GM19324 (cell line): ENCODE measurements around the gene MCM10.
"Not testable (repeated sequence)": the region's sequence is repeated elsewhere in the genome, so short reads cannot be mapped to it uniquely, and the experiment has no call there.

Source experiments
- ATAC-seq: cut with Tn5 transposase; IDR thresholded peaks from one replicate; pipeline ENCODE4 v1.9.1; 2021; ENCODE audit warnings: mild to moderate bottlenecking, moderate library complexity; ENCODE audit not compliant: unreplicated experiment, low FRiP score

MCM10 gene

GRCh38 chr10:13160934-13161856, at the start of gene MCM10:
Gene MCM10 (plus strand): TSS chr10:13161558. CDS start chr10:13164203, 2,645 bp downstream.
- peak; percentile 99 for ATAC-seq

GRCh38 chr10:13113544-13113943, 47.8 kb upstream of the MCM10 start:
- ATAC-seq, result no peak

- no peak for ATAC-seq
These were observed 45.2 kb upstream of the MCM10 start for GRCh38 chr10:13115832-13116803.

GRCh38 chr10:13117841-13118783, 43.2 kb upstream of the MCM10 start:
- ATAC-seq, result no peak

DNA sequence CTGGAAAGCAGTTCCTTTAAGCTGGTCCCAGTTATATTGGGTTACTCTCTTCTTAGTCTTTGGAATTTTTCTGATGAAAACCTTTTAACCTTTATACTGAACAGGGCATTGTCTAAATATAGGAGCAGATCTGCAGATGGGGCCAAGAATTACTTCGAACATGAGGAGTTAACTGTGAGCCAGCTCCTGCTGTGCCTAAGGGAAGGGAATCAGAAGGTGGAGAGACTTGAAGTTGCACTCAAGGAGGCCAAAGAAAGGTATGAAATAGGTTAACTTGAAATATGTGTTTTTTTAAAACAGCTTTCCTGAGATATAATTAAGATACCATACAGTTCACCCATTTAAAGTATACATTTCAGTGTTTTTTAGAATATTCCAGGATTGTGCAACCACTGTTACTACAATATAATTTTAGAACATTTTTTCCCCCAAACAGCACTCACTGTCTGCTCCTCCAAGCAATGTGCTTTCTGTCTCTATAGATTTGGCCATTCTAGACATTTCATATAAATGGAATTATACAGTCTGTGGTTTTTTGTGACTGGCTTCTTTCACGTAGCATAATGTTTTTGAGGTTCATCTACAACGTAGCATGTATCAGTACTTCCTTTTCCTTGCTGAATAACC, 42.5 kb upstream of the MCM10 start:
- ATAC-seq, result no peak

DNA sequence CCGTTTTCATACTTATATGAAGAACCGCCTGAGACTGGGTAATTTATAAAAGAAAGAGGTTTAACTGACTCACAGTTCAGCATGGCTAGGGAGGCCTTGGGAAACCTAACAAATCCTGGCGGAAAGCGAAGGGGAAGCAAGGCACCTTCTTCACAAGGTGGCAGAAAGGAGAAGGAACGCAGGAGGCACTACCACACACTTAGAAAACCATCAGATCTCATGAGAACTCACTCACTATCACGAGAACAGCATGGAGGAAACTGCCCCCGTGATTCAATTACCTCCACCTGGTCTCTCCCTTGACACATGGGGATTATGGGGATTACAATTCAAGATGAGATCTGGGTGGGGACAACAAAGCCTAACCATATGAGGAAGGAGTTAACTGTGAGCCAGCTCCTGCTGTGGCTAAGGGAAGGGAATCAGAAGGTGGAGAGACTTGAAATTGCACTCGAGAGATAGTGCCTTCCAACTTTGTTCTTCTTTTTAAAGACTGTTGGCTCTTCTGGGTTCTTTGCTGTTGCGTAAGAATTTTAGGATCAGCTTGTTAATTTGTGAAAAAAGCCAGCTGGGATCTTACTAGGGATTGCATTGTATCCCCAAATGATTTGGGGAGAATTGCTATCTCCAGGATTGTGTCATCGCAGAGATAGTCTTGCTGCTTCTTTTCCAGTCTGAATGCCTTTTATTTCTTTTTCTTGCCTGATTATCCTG, 40.4 kb upstream of the MCM10 start:
- ATAC-seq, result no peak

GRCh38 chr10:13121500-13121854, 39.9 kb upstream of the MCM10 start:
- ATAC-seq, result no peak

DNA sequence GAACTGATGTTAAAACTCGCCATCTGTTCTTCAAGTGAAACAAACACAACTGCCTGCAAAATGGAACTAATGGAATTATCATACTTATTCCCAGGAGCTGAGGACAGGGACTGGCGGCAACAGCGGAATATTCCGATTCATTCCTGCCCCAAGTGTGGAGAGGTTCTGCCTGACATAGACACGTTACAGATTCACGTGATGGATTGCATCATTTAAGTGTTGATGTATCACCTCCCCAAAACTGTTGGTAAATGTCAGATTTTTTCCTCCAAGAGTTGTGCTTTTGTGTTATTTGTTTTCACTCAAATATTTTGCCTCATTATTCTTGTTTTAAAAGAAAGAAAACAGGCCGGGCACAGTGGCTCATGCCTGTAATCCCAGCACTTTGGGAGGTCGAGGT, 24.7 kb upstream of the MCM10 start:
- no peak for ATAC-seq

GRCh38 chr10:13139150-13139549, 22.2 kb upstream of the MCM10 start:
- no peak for ATAC-seq

- ATAC-seq, result no peak
These were observed 21.7 kb upstream of the MCM10 start for GRCh38 chr10:13139676-13140075.

DNA sequence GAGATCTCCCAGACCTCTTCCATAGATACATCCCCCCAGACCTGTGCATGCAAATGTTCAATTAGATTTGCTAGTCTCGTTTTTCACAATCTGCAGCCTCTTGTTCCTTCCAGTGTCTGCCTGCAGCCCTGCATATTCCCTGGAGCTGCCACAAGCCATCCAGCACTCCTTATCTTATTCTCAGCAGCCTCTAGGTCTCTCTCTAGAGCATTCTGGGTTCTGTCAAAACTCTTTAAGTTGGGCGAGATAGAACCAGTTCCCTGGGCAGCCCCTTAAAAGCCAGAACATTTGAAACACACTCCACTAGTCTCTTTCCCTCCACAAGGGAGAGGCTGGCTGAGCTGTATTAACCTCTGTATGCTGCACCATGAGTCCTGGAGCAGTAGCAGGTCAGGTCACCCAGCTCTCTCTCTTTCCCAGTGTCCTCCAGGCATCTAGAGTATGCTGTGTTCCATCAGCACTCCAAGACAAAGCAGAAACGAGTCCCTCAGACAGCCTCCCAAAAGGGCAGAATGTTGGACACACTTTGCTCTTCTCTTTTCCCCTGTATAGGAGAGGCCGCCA, 20.6 kb upstream of the MCM10 start:
- no peak for ATAC-seq

- no peak for ATAC-seq
These were observed 17.6 kb upstream of the MCM10 start for GRCh38 chr10:13143766-13144165.

GRCh38 chr10:13144814-13145213, 16.5 kb upstream of the MCM10 start:
- no peak for ATAC-seq

- no peak for ATAC-seq
These were observed 15.0 kb upstream of the MCM10 start for GRCh38 chr10:13146379-13146778.

DNA sequence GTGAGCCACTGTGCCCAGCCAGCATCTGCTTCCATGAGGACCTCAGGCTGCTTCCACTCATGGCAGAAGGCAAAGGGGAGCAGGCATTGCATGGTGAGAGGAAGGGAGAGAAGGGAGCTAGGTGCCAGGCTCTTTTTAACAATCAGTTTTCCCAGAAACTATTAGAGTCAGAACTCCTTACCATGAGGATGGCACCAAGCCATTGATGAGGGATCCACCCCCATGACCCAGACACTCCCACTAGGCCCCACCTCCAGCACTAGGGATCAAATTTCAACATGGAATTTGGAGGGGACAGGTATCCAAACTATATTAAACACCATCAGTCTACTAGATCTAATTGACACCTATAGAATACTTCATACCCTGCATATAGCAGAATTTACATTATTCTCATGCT, 14.2 kb upstream of the MCM10 start:
- ATAC-seq, result no peak

- ATAC-seq, result no peak
These were observed 9.1 kb upstream of the MCM10 start for GRCh38 chr10:13152296-13152695.

DNA sequence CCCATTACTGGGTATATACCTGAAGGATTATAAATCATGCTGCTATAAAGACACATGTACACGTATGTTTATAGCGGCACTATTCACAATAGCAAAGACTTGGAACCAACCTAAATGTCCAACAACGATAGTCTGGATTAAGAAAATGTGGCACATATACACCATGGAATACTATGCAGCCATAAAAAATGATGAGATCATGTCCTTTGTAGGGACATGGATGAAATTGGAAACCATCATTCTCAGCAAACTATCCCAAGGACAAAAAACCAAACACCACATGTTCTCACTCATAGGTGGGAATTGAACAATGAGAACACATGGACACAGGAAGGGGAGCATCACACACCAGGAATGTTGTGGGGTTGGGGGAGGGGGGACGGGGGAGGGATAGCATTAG, 5.5 kb upstream of the MCM10 start:
- ATAC-seq, result not testable (repeated sequence)

- no peak for ATAC-seq
These were observed 3.0 kb upstream of the MCM10 start for GRCh38 chr10:13158401-13158800.

DNA sequence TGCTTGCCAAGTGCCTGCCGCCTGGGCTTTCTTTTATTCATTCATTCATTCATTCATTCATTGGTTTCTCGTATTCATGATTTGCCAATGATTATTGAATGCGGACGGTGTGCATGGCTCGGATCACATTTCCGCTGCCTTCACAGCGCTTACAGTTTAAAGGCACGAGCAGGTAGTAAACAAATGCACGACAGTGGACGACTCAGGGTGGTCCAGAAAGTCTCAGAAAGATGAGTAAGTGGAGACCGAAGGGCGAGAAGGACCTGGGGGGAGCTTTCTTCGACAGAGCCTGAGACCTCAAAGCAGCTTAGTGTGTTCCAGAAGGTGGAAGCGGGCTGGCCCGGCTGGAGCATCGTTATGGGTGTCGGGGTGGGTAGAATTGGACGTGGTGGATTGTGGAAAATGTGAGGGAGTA, 506 bp downstream of the MCM10 start:
- ATAC-seq, result no peak
